C4-2B (cell line): Measurements from ENCODE around the gene MAP7D3.

Source experiments
- H3K27ac ChIP-seq: fragments of 450-650 bp; 2 replicates; pipeline ENCODE4 v1.5.1; 2017
- CTCF ChIP-seq: fragments of 450-650 bp; conservative IDR thresholded peaks from 2 replicates; pipeline ENCODE4 v1.5.1; 2017; ENCODE audit warnings: mild to moderate bottlenecking
- ZFX ChIP-seq: fragments of 450-650 bp; IDR thresholded peaks from 2 replicates; pipeline ENCODE4 v1.6.1; 2017

MAP7D3 gene

GRCh38 chrX:136209751-136210150, 41.4 kb downstream of the MAP7D3 start:
- no peak for TF ChIP-seq CTCF
- TF ChIP-seq ZFX = no peak
- H3K27ac ChIP-seq = no peak overlapping the region

DNA sequence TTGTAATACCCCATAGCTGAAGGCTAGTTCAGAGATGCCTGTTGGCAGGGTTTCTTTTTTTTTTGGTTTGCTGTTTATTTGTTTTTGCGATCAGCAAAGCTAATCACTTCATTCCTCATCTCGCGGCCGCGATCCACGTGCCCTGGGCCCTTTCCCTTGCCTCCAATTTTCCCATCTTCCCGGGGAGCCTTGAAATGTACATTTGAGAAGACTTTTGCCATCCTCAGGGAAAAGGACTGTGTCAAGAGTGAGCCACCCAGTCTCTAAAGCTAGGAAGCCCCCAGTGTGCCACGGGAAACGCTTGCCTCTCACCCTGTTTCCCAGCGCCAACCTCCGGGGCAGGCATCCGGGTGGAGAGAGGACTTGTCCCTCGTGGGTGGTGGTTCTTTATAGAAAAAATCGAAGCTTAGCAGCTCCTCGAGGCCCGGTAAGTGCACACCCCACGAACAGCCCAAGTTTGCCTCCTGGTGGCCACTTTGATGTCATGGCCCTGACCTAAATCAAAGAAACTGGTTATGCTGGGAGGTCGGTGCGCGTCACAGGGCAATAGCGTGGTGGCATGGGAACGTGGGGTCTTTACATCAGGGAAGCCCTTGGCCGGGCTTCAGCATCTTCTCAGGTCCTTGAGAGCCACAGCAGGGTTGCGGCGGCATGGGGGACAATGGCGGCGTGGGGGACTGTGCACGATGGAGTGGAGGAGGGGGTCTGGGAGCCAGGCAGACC, 42.0 kb downstream of the MAP7D3 start:
- TF ChIP-seq CTCF (peak; percentile 72), ZFX (no peak)
- H3K27ac ChIP-seq = no peak overlapping the region

DNA sequence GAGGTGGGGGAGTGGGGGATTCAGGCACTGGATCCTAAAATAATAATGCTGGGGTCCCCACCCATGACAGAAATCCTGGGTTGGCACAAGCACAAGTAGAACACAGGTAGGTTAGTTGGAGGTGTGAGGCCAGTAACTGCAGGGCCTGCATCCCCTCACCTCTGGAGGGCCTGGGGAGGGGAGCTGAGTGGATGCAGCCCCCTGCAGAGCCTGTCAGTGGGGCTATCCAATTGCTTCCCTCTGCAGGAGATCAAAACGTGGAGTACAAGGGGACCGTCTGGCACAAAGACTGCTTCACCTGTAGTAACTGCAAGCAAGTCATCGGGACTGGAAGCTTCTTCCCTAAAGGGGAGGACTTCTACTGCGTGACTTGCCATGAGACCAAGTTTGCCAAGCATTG, 43.7 kb downstream of the MAP7D3 start:
- TF ChIP-seq CTCF (no peak), ZFX (no peak)

GRCh38 chrX:136206916-136207315, 44.3 kb downstream of the MAP7D3 start:
- H3K27ac ChIP-seq = no peak overlapping the region
- no peak for TF ChIP-seq CTCF
- TF ChIP-seq ZFX = no peak

More for the DNA sequence above, 43.7 kb downstream of the MAP7D3 start:
- no peak overlapping the region for H3K27ac ChIP-seq

- no peak overlapping the region for H3K27ac ChIP-seq
- no peak for TF ChIP-seq ZFX
- no peak for TF ChIP-seq CTCF
Observed at GRCh38 chrX:136205882-136206380, 45.3 kb downstream of the MAP7D3 start.

GRCh38 chrX:136204571-136204970, 46.6 kb downstream of the MAP7D3 start:
- no peak overlapping the region for H3K27ac ChIP-seq
- TF ChIP-seq ZFX (no peak), CTCF (no peak)

GRCh38 chrX:136203951-136204350, 47.2 kb downstream of the MAP7D3 start:
- H3K27ac ChIP-seq = no peak overlapping the region
- TF ChIP-seq ZFX = no peak
- no peak for TF ChIP-seq CTCF
